Naive thymus-derived CD4-positive, alpha-beta T cell (primary cell): ENCODE results near the gene MBOAT1. TPM values are rescaled to one million over a fixed set of nuclear protein-coding genes. Genes with fewer than 3 reads are reported as not detected.

Source experiments
- ATAC-seq: fragments of 150-1000 bp; cut with Tn5 transposase; 2 replicates; pipeline ENCODE4 v1.10.0; 2021; ENCODE audit warnings: mild to moderate bottlenecking, moderate library complexity
- CTCF ChIA-PET: fragments of 350-600 bp; sonication (Branson Sonifier 250); formaldehyde crosslinking; loops from one replicate; lab custom pipeline; 2021; ENCODE audit warnings: antibody characterized with exemption; lab: Charles Lee
- POLR2A ChIA-PET: fragments of 350-600 bp; sonication (Branson Sonifier 250); formaldehyde crosslinking; loops from one replicate; lab custom pipeline; 2021; ENCODE audit warnings: antibody characterized with exemption, inconsistent platforms; lab: Charles Lee
- DNase-seq, 9 donors: peaks; one replicate each; pipeline versions ENCODE4 v3.0.0 to v3.0.0-alpha.2; 2020 to 2022; ENCODE audit warnings: mixed read lengths in 1 of 9
- H3K27ac ChIP-seq: one replicate; pipeline ENCODE4 v1.7.0; 2013; ENCODE audit warnings: mild to moderate bottlenecking, low read depth, low read length, moderate library complexity
- H3K27me3 ChIP-seq, 2 donors: one replicate each; pipeline ENCODE4 v1.7.0; 2013; ENCODE audit warnings: low read length in 2 of 2, mild to moderate bottlenecking in 2 of 2, moderate library complexity in 2 of 2; ENCODE audit not compliant: control insufficient read depth in 2 of 2, insufficient read depth in 2 of 2
- H3K36me3 ChIP-seq, 3 experiments: 1 replicate in 2 of 3; 2 replicates in 1 of 3; pipeline ENCODE4 v1.7.0; 2013; ENCODE audit warnings: low read length in 3 of 3, mild to moderate bottlenecking in 3 of 3, moderate library complexity in 1 of 3; ENCODE audit not compliant: insufficient read depth in 3 of 3, control insufficient read depth in 2 of 3
- H3K4me1 ChIP-seq, 2 donors: one replicate each; pipeline ENCODE4 v1.7.0; 2013; ENCODE audit warnings: low read length in 2 of 2, mild to moderate bottlenecking in 2 of 2, moderate library complexity in 1 of 2; ENCODE audit not compliant: control insufficient read depth in 2 of 2, insufficient read depth in 2 of 2
- H3K4me3 ChIP-seq: 2 replicates; pipeline ENCODE4 v1.7.0; 2013; ENCODE audit warnings: mild to moderate bottlenecking, low read length
- H3K9me3 ChIP-seq, 3 experiments: 1 replicate in 2 of 3; 2 replicates in 1 of 3; pipeline ENCODE4 v1.7.0; 2013; ENCODE audit warnings: low read length in 3 of 3; ENCODE audit not compliant: control insufficient read depth in 2 of 3
- H3K27ac Mint-ChIP-seq, 9 donors: one replicate each; pipeline ENCODE4 v1.8.0; 2020 to 2022; ENCODE audit warnings: mixed read lengths in 9 of 9, mild to moderate bottlenecking in 8 of 9, moderate library complexity in 5 of 9, inconsistent platforms in 2 of 9
- H3K27me3 Mint-ChIP-seq, 5 donors: one replicate each; pipeline ENCODE4 v1.8.0; 2021 to 2022; ENCODE audit warnings: mixed read lengths in 5 of 5, mild to moderate bottlenecking in 1 of 5
- H3K36me3 Mint-ChIP-seq, 5 donors: one replicate each; pipeline ENCODE4 v1.8.0; 2020 to 2022; ENCODE audit warnings: mixed read lengths in 5 of 5, mild to moderate bottlenecking in 3 of 5, inconsistent platforms in 1 of 5
- H3K4me1 Mint-ChIP-seq, 7 donors: one replicate each; pipeline ENCODE4 v1.8.0; 2020 to 2022; ENCODE audit warnings: mixed read lengths in 7 of 7, mild to moderate bottlenecking in 3 of 7, inconsistent platforms in 1 of 7
- H3K4me3 Mint-ChIP-seq, 10 donors: one replicate each; pipeline ENCODE4 v1.8.0; 2020 to 2022; ENCODE audit warnings: mild to moderate bottlenecking in 10 of 10, mixed read lengths in 10 of 10, moderate library complexity in 6 of 10, inconsistent platforms in 2 of 10
- H3K9me3 Mint-ChIP-seq, 11 donors: one replicate each; pipeline ENCODE4 v1.8.0; 2020 to 2022; ENCODE audit warnings: mixed read lengths in 11 of 11, mild to moderate bottlenecking in 4 of 11, inconsistent platforms in 1 of 11, moderate library complexity in 1 of 11
- intact Hi-C, 2 donors: fragments of 100-400 bp; cut with micrococcal nuclease; formaldehyde crosslinking; loops; one replicate each; pipeline ENCODE4 v1.15.1; 2023
- polyA plus RNA-seq, 2 donors: library from polyadenylated mRNA; unstranded; fragments of 300-500 nt; fragmentation: Illumina TruSeq; gene quantifications; one replicate each; pipeline ENCODE4 v1.2.3, GENCODE V29; 2021
- total RNA-seq, 6 experiments: library from RNA in 5 of 6; stranded (reverse) in 5 of 6; gene quantifications; 1 replicate in 5 of 6; 2 replicates in 1 of 6; pipeline ENCODE4 v1.2.3 and lab custom pipeline; 2021 to 2026

MBOAT1 gene
- total and polyA plus RNA-seq, 7 experiments from 2014 or later = 0.84 to 24.7 (median 9.5) TPM

- CTCF ChIA-PET = no interaction called here
- no peak for ATAC-seq
Measured at GRCh38 chr6:20071998-20072397, 140.3 kb downstream of the MBOAT1 start.

GRCh38 chr6:20070047-20070446, 142.2 kb downstream of the MBOAT1 start:
- CTCF ChIA-PET = no interaction called here
- DNase-seq = no peak
- Mint-ChIP-seq H3K4me3 (no peak overlapping the region), H3K27ac (no peak overlapping the region), H3K27me3 (peaks cover 11 to 46% (median 34%) of the 10 kb centered on the region in 5 donors), H3K36me3 (peaks cover 0 to 15% (median 0%) of the 10 kb centered on the region in 5 donors), H3K9me3 (peaks cover 0 to 23% (median 7%) of the 10 kb centered on the region in 11 donors), H3K4me1 (no peaks in the 10 kb centered on the region)
- no peaks in the 10 kb centered on the region for H3K36me3 ChIP-seq
- intact Hi-C loops = no loop called here
- no peaks in the 10 kb centered on the region for H3K27me3 ChIP-seq
- no peak overlapping the region for H3K27ac ChIP-seq
- no peak overlapping the region for H3K4me3 ChIP-seq
- no peak for ATAC-seq
- POLR2A ChIA-PET = no interaction called here
- H3K9me3 ChIP-seq = no peaks in the 10 kb centered on the region
- no peaks in the 10 kb centered on the region for H3K4me1 ChIP-seq

More at GRCh38 chr6:20071998-20072397, 140.3 kb downstream of the MBOAT1 start:
- no peaks in the 10 kb centered on the region for H3K4me1 ChIP-seq
- no peaks in the 10 kb centered on the region for H3K9me3 ChIP-seq
- Mint-ChIP-seq H3K4me3 (no peak overlapping the region), H3K4me1 (no peaks in the 10 kb centered on the region), H3K36me3 (peaks cover 0 to 19% (median 0%) of the 10 kb centered on the region in 5 donors), H3K27ac (no peak overlapping the region), H3K27me3 (peaks cover 18 to 54% (median 34%) of the 10 kb centered on the region in 5 donors), H3K9me3 (peaks cover 8 to 42% (median 19%) of the 10 kb centered on the region in 11 donors)
- no peaks in the 10 kb centered on the region for H3K27me3 ChIP-seq
- intact Hi-C loops = no loop called here
- DNase-seq = no peak
- H3K36me3 ChIP-seq = no peaks in the 10 kb centered on the region
- POLR2A ChIA-PET = no interaction called here
- H3K27ac ChIP-seq = no peak overlapping the region
- no peak overlapping the region for H3K4me3 ChIP-seq

GRCh38 chr6:20069021-20069522, 143.2 kb downstream of the MBOAT1 start:
- intact Hi-C loops = no loop called here
- no peak overlapping the region for H3K27ac ChIP-seq
- no peaks in the 10 kb centered on the region for H3K4me1 ChIP-seq
- H3K27me3 ChIP-seq = no peaks in the 10 kb centered on the region
- H3K9me3 Mint-ChIP-seq = peaks cover 0 to 15% (median 7%) of the 10 kb centered on the region in 11 donors
- no peaks in the 10 kb centered on the region for H3K4me1 Mint-ChIP-seq
- DNase-seq (no peak), ATAC-seq (peak; percentile 14)
- H3K27me3 Mint-ChIP-seq = peaks cover 11 to 46% (median 33%) of the 10 kb centered on the region in 5 donors
- CTCF ChIA-PET = no interaction called here
- H3K36me3 ChIP-seq = no peaks in the 10 kb centered on the region
- no peak overlapping the region for H3K4me3 Mint-ChIP-seq
- H3K36me3 Mint-ChIP-seq = peaks cover 0 to 15% (median 0%) of the 10 kb centered on the region in 5 donors
- POLR2A ChIA-PET = no interaction called here
- no peak overlapping the region for H3K27ac Mint-ChIP-seq
- H3K9me3 ChIP-seq = no peaks in the 10 kb centered on the region
- H3K4me3 ChIP-seq = no peak overlapping the region

- intact Hi-C loops = no loop called here
- ChIA-PET CTCF (no interaction called here), POLR2A (no interaction called here)
- peaks cover 0 to 15% (median 7%) of the 10 kb centered on the region in 11 donors for H3K9me3 Mint-ChIP-seq
- no peaks in the 10 kb centered on the region for H3K27me3 ChIP-seq
- DNase-seq = no peak
- H3K9me3 ChIP-seq = no peaks in the 10 kb centered on the region
- H3K27me3 Mint-ChIP-seq = peaks cover 11 to 46% (median 31%) of the 10 kb centered on the region in 5 donors
- H3K27ac Mint-ChIP-seq = no peak overlapping the region
- H3K36me3 ChIP-seq = no peaks in the 10 kb centered on the region
- H3K36me3 Mint-ChIP-seq = peaks cover 0 to 15% (median 0%) of the 10 kb centered on the region in 5 donors
- no peak overlapping the region for H3K4me3 Mint-ChIP-seq
- ATAC-seq = no peak
- H3K4me1 ChIP-seq = no peaks in the 10 kb centered on the region
- no peak overlapping the region for H3K4me3 ChIP-seq
- H3K27ac ChIP-seq = no peak overlapping the region
- no peaks in the 10 kb centered on the region for H3K4me1 Mint-ChIP-seq
Measured at GRCh38 chr6:20068421-20068988, 143.8 kb downstream of the MBOAT1 start.

GRCh38 chr6:20061952-20062351, 150.3 kb downstream of the MBOAT1 start:
- ATAC-seq (no peak), DNase-seq (no peak)
- Mint-ChIP-seq H3K4me3 (no peak overlapping the region), H3K4me1 (peaks cover 0 to 15% (median 4%) of the 10 kb centered on the region in 7 donors), H3K36me3 (no peaks in the 10 kb centered on the region), H3K27ac (no peak overlapping the region), H3K9me3 (peaks cover 0 to 2% (median 0%) of the 10 kb centered on the region in 11 donors), H3K27me3 (peaks cover 0 to 3% (median 0%) of the 10 kb centered on the region in 5 donors)
- POLR2A ChIA-PET = interaction anchor here (0.6 kb wide), 2 partner anchors 362 to 387 kb away, joined by 3 read pairs; no protein-coding TSS in a partner anchor
- Histone ChIP-seq H3K27ac (no peak overlapping the region), H3K9me3 (no peaks in the 10 kb centered on the region), H3K36me3 (no peaks in the 10 kb centered on the region), H3K4me3 (no peak overlapping the region), H3K27me3 (no peaks in the 10 kb centered on the region), H3K4me1 (no peaks in the 10 kb centered on the region)
- CTCF ChIA-PET = no interaction called here
- intact Hi-C loops = no loop called here

GRCh38 chr6:20060252-20060651, 152.0 kb downstream of the MBOAT1 start:
- DNase-seq = no peak
- intact Hi-C loops = no loop called here
- H3K27me3 Mint-ChIP-seq = peaks cover 0 to 2% (median 0%) of the 10 kb centered on the region in 5 donors
- no peaks in the 10 kb centered on the region for H3K36me3 Mint-ChIP-seq
- no peak overlapping the region for H3K4me3 Mint-ChIP-seq
- peaks cover 0 to 2% (median 0%) of the 10 kb centered on the region in 11 donors for H3K9me3 Mint-ChIP-seq
- Histone ChIP-seq H3K9me3 (no peaks in the 10 kb centered on the region), H3K36me3 (no peaks in the 10 kb centered on the region), H3K4me1 (no peaks in the 10 kb centered on the region), H3K27me3 (no peaks in the 10 kb centered on the region), H3K27ac (no peak overlapping the region), H3K4me3 (no peak overlapping the region)
- no peak overlapping the region for H3K27ac Mint-ChIP-seq
- no peak for ATAC-seq
- CTCF ChIA-PET = no interaction called here
- H3K4me1 Mint-ChIP-seq = peaks cover 0 to 15% (median 4%) of the 10 kb centered on the region in 7 donors
- POLR2A ChIA-PET = no interaction called here
